H1 (cell line): Measurements from ENCODE around the gene PIK3R4. TPM values are rescaled to one million over a fixed set of nuclear protein-coding genes. Genes with fewer than 3 reads are reported as not detected.

Experiments
- CTCF ChIA-PET: fragments of 300-600 bp; sonication (Branson Sonifier 250); formaldehyde crosslinking; loops from one replicate; lab custom pipeline; 2021; ENCODE audit not compliant: partially characterized antibody; lab: Charles Lee
- POLR2A ChIA-PET: fragments of 300-600 bp; sonication (Branson Sonifier 250); formaldehyde crosslinking; loops from one replicate; lab custom pipeline; 2021; ENCODE audit warnings: inconsistent platforms; ENCODE audit not compliant: partially characterized antibody; lab: Charles Lee
- DNase-seq, 2 experiments: peaks; one replicate each; pipeline versions ENCODE4 v3.0.0 to v3.0.0-alpha.2; 2010 to 2022; ENCODE audit warnings: low spot score in 2 of 2, low read depth in 1 of 2, mixed read lengths in 1 of 2
- FAIRE-seq: peaks from 2 replicates; lab custom pipeline; 2011; peaks lifted over from hg19 to GRCh38; lab: Jason Lieb, UNC
- H2AFZ ChIP-seq: 2 replicates; pipeline ENCODE4 v1.8.1; 2012; ENCODE audit warnings: low read length, inconsistent platforms
- H2AK5ac ChIP-seq: 2 replicates; pipeline ENCODE4 v1.6.1; 2013; ENCODE audit warnings: low read depth, low read length
- H2BK120ac ChIP-seq: replicated peaks from 2 replicates; pipeline ENCODE3; 2013; ENCODE audit warnings: low read depth, low read length, inconsistent platforms
- H2BK12ac ChIP-seq: 2 replicates; pipeline ENCODE4 v1.6.1; 2013; ENCODE audit warnings: low read depth, low read length
- H2BK15ac ChIP-seq: 2 replicates; pipeline ENCODE4 v1.6.1; 2013; ENCODE audit warnings: low read length
- H2BK20ac ChIP-seq: 2 replicates; pipeline ENCODE4 v1.6.1; 2013; ENCODE audit warnings: low read length
- H2BK5ac ChIP-seq: 2 replicates; pipeline ENCODE4 v1.6.1; 2013; ENCODE audit warnings: low read depth, low read length
- H3K14ac ChIP-seq: 2 replicates; pipeline ENCODE4 v1.6.1; 2013; ENCODE audit warnings: inconsistent platforms; ENCODE audit not compliant: insufficient read length
- H3K18ac ChIP-seq: 2 replicates; pipeline ENCODE4 v1.6.1; 2013; ENCODE audit warnings: low read length; ENCODE audit errors: extremely low read depth
- H3K23ac ChIP-seq: 2 replicates; pipeline ENCODE4 v1.6.1; 2013; ENCODE audit warnings: inconsistent platforms; ENCODE audit not compliant: insufficient read length
- H3K23me2 ChIP-seq: 2 replicates; pipeline ENCODE4 v1.6.1; 2013; ENCODE audit warnings: low read depth, low read length
- H3K27ac ChIP-seq: 2 replicates; pipeline ENCODE4 v1.6.1; 2011; ENCODE audit warnings: low read depth, low read length, inconsistent platforms
- H3K27me3 ChIP-seq, 4 experiments: replicated peaks in 1 of 4; 1 replicate in 1 of 4; 2 replicates in 3 of 4; pipeline versions ENCODE4 v1.6.1 to v1.8.1; 2011 to 2013; ENCODE audit warnings: low read length in 3 of 4, mild to moderate bottlenecking in 3 of 4, inconsistent platforms in 2 of 4, mixed read lengths in 2 of 4, moderate library complexity in 1 of 4; ENCODE audit not compliant: control insufficient read depth in 3 of 4, insufficient read depth in 3 of 4; ENCODE audit errors: extremely low read depth in 1 of 4
- H3K36me3 ChIP-seq, 4 experiments: 2 replicates each; pipeline versions ENCODE4 v1.6.1 to v1.8.1; 2011 to 2013; ENCODE audit warnings: mild to moderate bottlenecking in 4 of 4, low read length in 3 of 4, moderate library complexity in 2 of 4, control low read depth in 1 of 4, inconsistent platforms in 1 of 4; ENCODE audit not compliant: insufficient read depth in 4 of 4, control insufficient read depth in 2 of 4
- H3K4ac ChIP-seq: replicated peaks from 2 replicates; pipeline ENCODE3; 2013; ENCODE audit warnings: low read length, low read depth, mixed read lengths, inconsistent platforms; ENCODE audit not compliant: insufficient read length
- H3K4me1 ChIP-seq, 4 experiments: replicated peaks in 1 of 4; 1 replicate in 1 of 4; 2 replicates in 3 of 4; pipeline versions ENCODE4 v1.6.1 to v1.8.1; 2011 to 2013; ENCODE audit warnings: low read length in 3 of 4, inconsistent platforms in 2 of 4, mixed read lengths in 1 of 4; ENCODE audit not compliant: insufficient read depth in 4 of 4, control insufficient read depth in 3 of 4
- H3K4me2 ChIP-seq, 2 experiments: 2 replicates each; pipeline versions ENCODE4 v1.6.1 to v1.8.1; 2011 to 2013; ENCODE audit warnings: low read depth in 2 of 2, low read length in 2 of 2, control low read depth in 1 of 2, inconsistent platforms in 1 of 2, mild to moderate bottlenecking in 1 of 2; ENCODE audit not compliant: insufficient read depth in 1 of 2
- H3K4me3 ChIP-seq, 4 experiments: fragments of 200-600, 300-600 bp in 1 of 4; sonication (generic), shearing (Covaris generic), sonication (Bioruptor Twin) in 1 of 4; 2 replicates each; pipeline versions ENCODE4 v1.5.1 to v1.8.1; 2011 to 2016; ENCODE audit warnings: low read length in 4 of 4, low read depth in 3 of 4, control low read depth in 2 of 4, inconsistent platforms in 2 of 4, mild to moderate bottlenecking in 2 of 4, mixed read lengths in 1 of 4, moderate library complexity in 1 of 4; ENCODE audit not compliant: insufficient read depth in 2 of 4; ENCODE audit errors: extremely low read depth in 1 of 4
- H3K56ac ChIP-seq: replicated peaks from 2 replicates; pipeline ENCODE3; 2013; ENCODE audit warnings: low read depth, mild to moderate bottlenecking, mixed read lengths, low read length, inconsistent platforms; ENCODE audit not compliant: insufficient read length
- H3K79me1 ChIP-seq: 2 replicates; pipeline ENCODE4 v1.6.1; 2013; ENCODE audit warnings: low read depth, low read length, control low read depth
- H3K79me2 ChIP-seq, 2 experiments: 2 replicates each; pipeline versions ENCODE4 v1.6.1 to v1.8.1; 2012 to 2013; ENCODE audit warnings: low read length in 2 of 2, mild to moderate bottlenecking in 2 of 2, inconsistent platforms in 1 of 2; ENCODE audit not compliant: insufficient read depth in 2 of 2, control insufficient read depth in 1 of 2
- H3K9ac ChIP-seq, 4 experiments: replicated peaks in 1 of 4; 1 replicate in 1 of 4; 2 replicates in 3 of 4; pipeline versions ENCODE4 v1.6.1 to v1.8.1; 2011 to 2013; ENCODE audit warnings: low read depth in 3 of 4, low read length in 3 of 4, control low read depth in 2 of 4, mild to moderate bottlenecking in 2 of 4, moderate library complexity in 2 of 4, inconsistent platforms in 1 of 4; ENCODE audit errors: extremely low read depth in 1 of 4
- H3K9me3 ChIP-seq, 2 experiments: 2 replicates each; pipeline versions ENCODE4 v1.6.1 to v1.8.1; 2012 to 2013; ENCODE audit warnings: mild to moderate bottlenecking in 2 of 2, moderate library complexity in 2 of 2, control low read depth in 1 of 2, inconsistent platforms in 1 of 2, low read depth in 1 of 2, low read length in 1 of 2, mixed read lengths in 1 of 2; ENCODE audit not compliant: insufficient read depth in 2 of 2
- H4K20me1 ChIP-seq, 2 experiments: replicated peaks in 1 of 2; 2 replicates each; pipeline versions ENCODE3 to v1.8.1; 2011 to 2013; ENCODE audit warnings: inconsistent platforms in 2 of 2, low read length in 2 of 2, mild to moderate bottlenecking in 1 of 2; ENCODE audit not compliant: insufficient read depth in 2 of 2, control insufficient read depth in 1 of 2
- H4K5ac ChIP-seq: 2 replicates; pipeline ENCODE4 v1.6.1; 2013; ENCODE audit warnings: low read length, low read depth, mixed read lengths, inconsistent platforms; ENCODE audit not compliant: insufficient read length
- H4K8ac ChIP-seq: 2 replicates; pipeline ENCODE4 v1.8.0; 2013; ENCODE audit warnings: mild to moderate bottlenecking, moderate library complexity, low read length, inconsistent platforms; ENCODE audit not compliant: insufficient read depth; ENCODE audit errors: extremely low read depth
- H4K91ac ChIP-seq: replicated peaks from 2 replicates; pipeline ENCODE3; 2013; ENCODE audit warnings: low read length, mixed read lengths, inconsistent platforms; ENCODE audit not compliant: insufficient read length
- ASH2L ChIP-seq: fragments of 200-600, 300-600 bp; sonication (generic); IDR thresholded peaks from one replicate; pipeline ENCODE4 v1.7.1; 2017; ENCODE audit warnings: low read length
- CEBPB ChIP-seq: IDR thresholded peaks from 2 replicates; pipeline ENCODE4 v1.6.1; 2012; ENCODE audit warnings: low read depth, low read length
- CTBP2 ChIP-seq: IDR thresholded peaks from 2 replicates; pipeline ENCODE4 v1.7.0; 2011; ENCODE audit warnings: borderline replicate concordance, mild to moderate bottlenecking, moderate library complexity, mixed read lengths, low read length; ENCODE audit not compliant: insufficient read depth, insufficient read length
- HDAC2 ChIP-seq, 2 experiments: fragments of 300-600 bp in 1 of 2; sonication (generic) in 1 of 2; IDR thresholded peaks; 2 replicates each; pipeline ENCODE4 v1.6.1; 2011 to 2012; ENCODE audit warnings: low read depth in 2 of 2, low read length in 2 of 2, mild to moderate bottlenecking in 2 of 2, moderate library complexity in 2 of 2, borderline replicate concordance in 1 of 2, inconsistent platforms in 1 of 2
- NANOG ChIP-seq: IDR thresholded peaks from 2 replicates; pipeline ENCODE4 v1.6.1; 2011; ENCODE audit warnings: low read length, low read depth, mild to moderate bottlenecking, inconsistent platforms; ENCODE audit not compliant: insufficient read depth, poor library complexity, severe bottlenecking
- POU5F1 ChIP-seq: IDR thresholded peaks from 2 replicates; pipeline ENCODE4 v1.6.1; 2011; ENCODE audit warnings: low read depth, mild to moderate bottlenecking, low read length, moderate library complexity
- SP1 ChIP-seq: IDR thresholded peaks from 2 replicates; pipeline ENCODE4 v1.6.1; 2011; ENCODE audit warnings: low read depth, low read length
- SUZ12 ChIP-seq: fragments of 200-600 bp; sonication (generic); IDR thresholded peaks from 2 replicates; pipeline ENCODE4 v1.6.1; 2012; ENCODE audit warnings: mild to moderate bottlenecking, inconsistent platforms, low read length, moderate library complexity, mixed read lengths
- WGBS, 2 experiments: shearing (Covaris generic) in 1 of 2; methylation state at CpG; one replicate each; pipeline versions ENCODE4 v1.1.6 to v1.1.7; 2013 to 2015; ENCODE audit warnings: low lambda C conversion rate in 2 of 2, mixed read lengths in 2 of 2, inconsistent platforms in 1 of 2, low coverage in 1 of 2, missing lambda C conversion rate in 1 of 2; ENCODE audit not compliant: insufficient replicate concordance in 2 of 2, insufficient coverage in 1 of 2, insufficient read length in 1 of 2; ENCODE audit errors: extremely low coverage in 1 of 2, missing lambda C conversion rate in 1 of 2; 5-methylcytosine and 5-hydroxymethylcytosine counted together
- long read RNA-seq, 2 experiments: library from RNA in 1 of 2; library from capped mRNA in 1 of 2; stranded (forward); transcript quantifications; one replicate each; pipeline ENCODE4 v2.0.0, GENCODE V29; 2021; ENCODE audit warnings: inconsistent platforms in 1 of 2
- polyA minus RNA-seq, 3 experiments: library from RNA; depleted of rRNA, polyadenylated mRNA; stranded (reverse); fragments of >200 nt; gene quantifications; 1 replicate in 2 of 3; 2 replicates in 1 of 3; pipeline ENCODE4 v1.2.3, GENCODE V29; 2011
- polyA plus RNA-seq, 7 experiments: library from polyadenylated mRNA; depleted of rRNA in 3 of 7; stranded (reverse) in 5 of 7; unstranded in 2 of 7; fragments of >200 nt in 5 of 7; fragments of 200-250 nt in 2 of 7; gene quantifications; 1 replicate in 5 of 7; 2 replicates in 1 of 7; 4 replicates in 1 of 7; pipeline versions ENCODE4 v1.2.1 to v1.2.3, GENCODE V29; 2011 to 2013; ENCODE audit warnings: missing spikeins in 2 of 7, mixed read lengths in 2 of 7
- total RNA-seq: library from RNA; stranded (reverse); fragmentation: NEBNext Ultra II Directional; extraction: Animal tissue kit (Norgen Biotek cat#: 25700); gene quantifications from 2 replicates; pipeline ENCODE4 v1.2.1, GENCODE V29; 2021

PIK3R4 gene
- total RNA-seq (43.0 and 43.8 TPM in 2 replicates), polyA plus RNA-seq (2011; rRNA removed) (55.9 and 87.4 TPM in 2 replicates), polyA minus RNA-seq (2011; rRNA and poly(A)+ RNA removed) (145 and 174 TPM in 2 replicates)
- 49.4 TPM for polyA plus RNA-seq (2011; cell fraction: cytosol; rRNA removed)
- 50.2 TPM for polyA plus RNA-seq (2011; cell fraction: nucleus; rRNA removed)
- polyA plus RNA-seq (2012, experiment 1 of 2): 31.2 to 40.4 TPM (median 35.4 TPM) in 4 replicates
- 4.1 TPM for polyA plus RNA-seq (2012, experiment 2 of 2)
- 30.1 TPM for polyA plus RNA-seq (2013, experiment 1 of 2)
- polyA plus RNA-seq (2013, experiment 2 of 2): 31.3 TPM
- 40.0 TPM for polyA minus RNA-seq (2011; cell fraction: cytosol; rRNA and poly(A)+ RNA removed)
- 69.7 TPM for polyA minus RNA-seq (2011; cell fraction: nucleus; rRNA and poly(A)+ RNA removed)
- long read RNA-seq, experiment 1, full-length matches to known transcripts: 10 of 36 reads
- long read RNA-seq, experiment 1, partial matches to known transcripts: 21 of 36 reads
- long read RNA-seq, experiment 1, other reads (novel, unspliced or antisense): 5 of 36 reads
- long read RNA-seq, experiment 2, partial matches to known transcripts: 4 of 4 reads
- long read RNA-seq, experiment 2, other reads (novel, unspliced or antisense): 0 of 4 reads

DNA sequence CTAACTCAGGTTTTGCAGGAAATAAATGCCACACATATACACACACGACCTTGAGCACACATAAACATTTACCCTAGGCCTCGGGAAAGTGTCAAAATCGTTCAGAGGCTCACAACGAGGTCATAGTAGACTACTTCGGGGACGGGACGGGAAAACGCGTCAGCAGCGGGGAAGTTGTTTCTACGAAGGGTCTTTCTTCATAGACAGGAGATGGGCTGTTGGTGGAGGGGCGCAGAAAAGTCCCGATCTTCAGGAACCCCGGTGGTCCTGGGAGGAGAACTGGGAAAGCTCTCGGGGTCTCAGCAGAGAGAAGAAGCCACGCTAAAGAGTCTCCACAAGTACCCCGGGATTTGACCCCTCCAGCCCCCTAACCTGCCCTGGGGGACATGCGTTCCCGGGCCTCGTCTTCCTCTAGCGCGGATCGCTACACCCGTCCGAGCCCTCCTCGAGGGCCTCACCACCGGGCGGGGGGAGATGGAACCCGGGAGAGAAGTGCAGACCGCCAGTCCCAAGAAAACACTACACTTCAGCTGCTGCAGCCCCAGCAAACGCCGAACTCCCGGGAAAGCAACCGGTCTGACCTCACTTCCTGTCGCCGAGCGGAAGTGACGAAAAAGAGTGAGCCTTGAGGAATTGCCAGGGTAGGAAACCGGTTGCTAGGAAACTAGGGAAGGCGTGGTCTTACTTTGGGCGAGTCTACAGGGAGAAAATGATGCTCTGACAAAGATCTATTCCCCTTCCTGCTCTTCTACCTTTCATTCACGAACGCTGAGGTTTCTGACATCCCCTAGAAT lies at the start of gene PIK3R4:
PIK3R4 (minus strand) TSS at position 584 of the 794 bp plus-strand sequence. CDS start 1,611 bp downstream, outside the sequence.
- DNase-seq (peak; percentile 77 to 97), FAIRE-seq (peak; percentile 99)
- Histone ChIP-seq H3K36me3 (peaks cover 0 to 32% (median 3%) of the 10 kb centered on the region in 4 experiments; a peak in 4 of 8 replicates), H3K9me3 (no peaks in the 10 kb centered on the region), H3K9ac (peak within 1 kb of the TSS; percentile 86 to 96 (median 91)), H2AFZ (peak within 1 kb of the TSS; percentile 94; the same call in 1 of the 2 replicates), H3K4me3 (peak within 1 kb of the TSS; percentile 80 to 99 (median 94)), H3K4me1 (peaks cover 0 to 5% (median under 1%) of the 10 kb centered on the region in 4 experiments; a peak in 2 of 7 replicates), H4K91ac (no peak within 1 kb of the TSS), H3K56ac (no peak within 1 kb of the TSS), H3K4ac (no peak within 1 kb of the TSS), H2BK20ac (no peak within 1 kb of the TSS), H3K14ac (no peak within 1 kb of the TSS), H2AK5ac (no peak within 1 kb of the TSS), H2BK5ac (no peak within 1 kb of the TSS), H3K27me3 (no peaks in the 10 kb centered on the region), H2BK15ac (no peak within 1 kb of the TSS), H3K4me2 (peak within 1 kb of the TSS; percentile 96 to 99), H3K79me2 (peaks cover 14 to 52% of the 10 kb centered on the region in 2 experiments), H3K18ac (no peak within 1 kb of the TSS), H3K27ac (peak within 1 kb of the TSS; percentile 82), H4K8ac (peak within 1 kb of the TSS; percentile 93; the same call in 1 of the 2 replicates), H3K23ac (no peak within 1 kb of the TSS), H3K23me2 (peaks cover 3% of the 10 kb centered on the region; the same call in 1 of the 2 replicates), H4K5ac (peak within 1 kb of the TSS; percentile 30), H3K79me1 (peaks cover 6% of the 10 kb centered on the region), H2BK12ac (no peak within 1 kb of the TSS), H2BK120ac (no peak within 1 kb of the TSS), H4K20me1 (peaks cover 4 to 8% of the 10 kb centered on the region in 2 experiments)
- POLR2A ChIA-PET: interaction anchor here (0.6 to 2.5 kb wide), 4 partner anchors 10 to 148 kb away, joined by 4 to 9 read pairs (median 6); partner anchors contain the start of gene ATP2C1
- 3% methylated on average over 41 of the region's 43 CpGs; no CpG with 5 or more reads in 1 of the 2 experiments for WGBS, 2 experiments
- CTCF ChIA-PET: interaction anchor here (1.4 kb wide), 1 partner anchor 147 kb away, joined by 5 read pairs; no protein-coding TSS in a partner anchor
- TF ChIP-seq CEBPB: no peak
- no peak for TF ChIP-seq POU5F1
- no peak for TF ChIP-seq SUZ12
- no peak for TF ChIP-seq NANOG
- TF ChIP-seq ASH2L: peak; percentile 82
- no peak for TF ChIP-seq CTBP2
- no peak for TF ChIP-seq HDAC2 (IDR thresholded peaks at IDR 0.05; ENCODE audit: borderline replicate concordance in 1 of 2, low read depth in 2 of 2, low read length in 2 of 2)
- no peak for TF ChIP-seq SP1
